Stomach (tissue), 4 donors: Measurements from ENCODE around the gene TECPR2.

Experiments
- EP300 ChIP-seq: sonication (generic); formaldehyde crosslinking; IDR thresholded peaks from one replicate; pipeline ENCODE4 v1.6.1; 2017; ENCODE audit warnings: antibody characterized with exemption
- POLR2A ChIP-seq, 4 donors: fragments of 450-650 bp; IDR thresholded peaks; one replicate each; pipeline ENCODE4 v1.6.1; 2016; ENCODE audit warnings: antibody characterized with exemption in 4 of 4, control low read depth in 2 of 4, mild to moderate bottlenecking in 1 of 4, moderate library complexity in 1 of 4
- POLR2AphosphoS5 ChIP-seq, 3 donors: sonication (generic); formaldehyde crosslinking; IDR thresholded peaks; one replicate each; pipeline ENCODE4 v1.6.1; 2016; ENCODE audit warnings: antibody characterized with exemption in 3 of 3
- TF ChIP-seq, protein P1 (sequence below), 7 experiments: fragments of 450-650 bp in 4 of 7; fragments of 200-600 bp in 3 of 7; sonication (generic) in 3 of 7; IDR thresholded peaks; one replicate each; pipeline ENCODE4 v1.5.1; 2016 to 2019; ENCODE audit warnings: antibody characterized with exemption in 7 of 7, control low read depth in 2 of 7, mild to moderate bottlenecking in 1 of 7

DNA sequence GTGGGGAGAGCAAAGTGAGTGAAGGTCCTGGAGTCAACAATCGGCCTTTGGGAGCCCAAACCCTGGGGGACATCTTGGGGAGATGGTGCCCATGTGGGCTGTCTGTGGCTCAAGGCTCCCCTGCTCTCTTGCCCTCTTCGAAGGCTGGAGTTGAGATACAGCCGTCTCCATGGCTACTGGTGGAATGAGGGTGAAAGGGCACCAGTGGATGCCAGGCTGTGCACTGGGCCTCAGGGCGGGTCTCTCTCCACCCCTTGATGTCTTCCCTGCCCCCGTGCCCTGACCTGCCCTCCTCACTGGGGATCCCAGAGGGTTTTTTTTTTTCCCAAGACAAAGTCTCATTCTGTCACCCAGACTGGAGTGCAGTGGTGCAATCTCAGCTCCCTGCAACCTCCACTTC lies 148.8 kb downstream of the TECPR2 start:
- TF ChIP-seq, protein P1, sequence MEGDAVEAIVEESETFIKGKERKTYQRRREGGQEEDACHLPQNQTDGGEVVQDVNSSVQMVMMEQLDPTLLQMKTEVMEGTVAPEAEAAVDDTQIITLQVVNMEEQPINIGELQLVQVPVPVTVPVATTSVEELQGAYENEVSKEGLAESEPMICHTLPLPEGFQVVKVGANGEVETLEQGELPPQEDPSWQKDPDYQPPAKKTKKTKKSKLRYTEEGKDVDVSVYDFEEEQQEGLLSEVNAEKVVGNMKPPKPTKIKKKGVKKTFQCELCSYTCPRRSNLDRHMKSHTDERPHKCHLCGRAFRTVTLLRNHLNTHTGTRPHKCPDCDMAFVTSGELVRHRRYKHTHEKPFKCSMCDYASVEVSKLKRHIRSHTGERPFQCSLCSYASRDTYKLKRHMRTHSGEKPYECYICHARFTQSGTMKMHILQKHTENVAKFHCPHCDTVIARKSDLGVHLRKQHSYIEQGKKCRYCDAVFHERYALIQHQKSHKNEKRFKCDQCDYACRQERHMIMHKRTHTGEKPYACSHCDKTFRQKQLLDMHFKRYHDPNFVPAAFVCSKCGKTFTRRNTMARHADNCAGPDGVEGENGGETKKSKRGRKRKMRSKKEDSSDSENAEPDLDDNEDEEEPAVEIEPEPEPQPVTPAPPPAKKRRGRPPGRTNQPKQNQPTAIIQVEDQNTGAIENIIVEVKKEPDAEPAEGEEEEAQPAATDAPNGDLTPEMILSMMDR (IDR thresholded peaks at IDR 0.05) = no peak
- TF ChIP-seq POLR2A (IDR thresholded peaks at IDR 0.05) (no peak), POLR2AphosphoS5 (IDR thresholded peaks at IDR 0.05) (no peak), EP300 (no peak)
